ENCODE results near the gene WNK1. TPM values are rescaled to one million over a fixed set of nuclear protein-coding genes. Genes with fewer than 3 reads are reported as not detected.

WNK1 gene
- total and polyA plus RNA-seq, 7 experiments from 2014 or later = 22.9 to 200 (median 164) TPM

DNA sequence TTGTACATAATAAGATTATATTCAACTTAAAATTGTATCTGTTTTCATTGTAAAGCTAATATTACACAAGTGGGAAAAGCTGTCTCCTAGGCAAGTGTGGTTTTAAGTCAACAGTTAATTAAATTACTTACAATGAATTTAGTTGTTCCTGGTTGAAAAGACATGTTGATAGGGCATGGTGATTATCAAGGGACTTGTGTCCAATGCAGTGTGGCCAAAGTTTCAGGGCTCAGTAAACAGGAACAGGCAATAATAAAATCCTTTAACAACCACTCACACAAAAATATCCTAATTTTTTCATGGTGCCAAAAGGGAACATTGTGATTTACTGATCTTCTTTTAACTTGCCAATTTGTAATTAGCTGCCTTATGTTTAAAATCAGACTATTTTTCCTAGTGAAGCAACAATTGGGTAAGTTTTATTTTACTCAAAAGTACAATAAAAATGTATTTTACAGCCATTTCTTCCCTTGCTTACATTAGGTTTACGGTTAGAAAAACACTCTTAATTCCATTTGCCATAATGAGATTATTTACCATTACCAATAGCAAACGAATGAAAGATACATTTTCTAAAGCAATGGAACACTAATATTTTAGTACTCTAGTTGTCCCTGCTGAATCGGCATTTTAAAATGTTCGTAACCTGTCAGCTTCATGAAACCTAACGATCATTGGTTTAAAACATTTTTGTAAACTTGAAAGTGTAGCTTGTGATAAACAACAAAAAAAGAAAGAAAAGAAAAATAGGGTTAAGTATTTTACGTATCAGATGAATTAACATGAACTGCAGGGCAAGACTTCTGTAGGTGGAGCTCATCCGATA is 1.8 kb upstream of the WNK1 start:
- H3K4me1 Mint-ChIP-seq = peaks cover 6 to 14% (median 11%) of the 10 kb centered on the region in 7 donors
- intact Hi-C loops (cut with micrococcal nuclease) = loop anchor here (1.0 to 5.0 kb wide), 17 partner anchors 21 to 842 kb away; partner anchors contain the start of genes CCDC77 (in 1 of the 2), FBXL14 (in 1 of the 2) and KDM5A (in 1 of the 2)
- peaks cover 0 to 13% (median 0%) of the 10 kb centered on the region in 5 donors for H3K36me3 Mint-ChIP-seq
- Histone ChIP-seq H3K9me3 (ENCODE audit: control insufficient read depth in 2 of 3, low read length in 3 of 3) (no peaks in the 10 kb centered on the region), H3K27ac (ENCODE audit: low read depth, low read length) (peak overlapping the region; percentile 98), H3K27me3 (ENCODE audit: control insufficient read depth in 2 of 2, insufficient read depth in 2 of 2, low read length in 2 of 2) (no peaks in the 10 kb centered on the region), H3K36me3 (ENCODE audit: control insufficient read depth in 2 of 3, insufficient read depth in 3 of 3, low read length in 3 of 3) (peaks cover 0 to 11% (median 0%) of the 10 kb centered on the region in 3 experiments), H3K4me1 (ENCODE audit: control insufficient read depth in 2 of 2, insufficient read depth in 2 of 2, low read length in 2 of 2) (peaks cover 18 to 22% of the 10 kb centered on the region in 2 donors), H3K4me3 (ENCODE audit: low read length) (peak overlapping the region; percentile 71)
- ATAC-seq (no peak), DNase-seq (no peak)
- H3K4me3 Mint-ChIP-seq = peak overlapping the region in 1 of 10 donors; percentile 37
- no peaks in the 10 kb centered on the region for H3K9me3 Mint-ChIP-seq
- H3K27me3 Mint-ChIP-seq = no peaks in the 10 kb centered on the region
- CTCF ChIA-PET = interaction anchor here (0.6 to 4.3 kb wide), 34 partner anchors 9 to 309 kb away, joined by 3 to 70 read pairs (median 6); partner anchors contain the start of genes NINJ2 and RAD52
- POLR2A ChIA-PET = interaction anchor here (0.5 to 6.3 kb wide), 27 partner anchors 8 to 187 kb away, joined by 3 to 153 read pairs (median 7); no protein-coding TSS in a partner anchor
- no peak overlapping the region for H3K27ac Mint-ChIP-seq

DNA sequence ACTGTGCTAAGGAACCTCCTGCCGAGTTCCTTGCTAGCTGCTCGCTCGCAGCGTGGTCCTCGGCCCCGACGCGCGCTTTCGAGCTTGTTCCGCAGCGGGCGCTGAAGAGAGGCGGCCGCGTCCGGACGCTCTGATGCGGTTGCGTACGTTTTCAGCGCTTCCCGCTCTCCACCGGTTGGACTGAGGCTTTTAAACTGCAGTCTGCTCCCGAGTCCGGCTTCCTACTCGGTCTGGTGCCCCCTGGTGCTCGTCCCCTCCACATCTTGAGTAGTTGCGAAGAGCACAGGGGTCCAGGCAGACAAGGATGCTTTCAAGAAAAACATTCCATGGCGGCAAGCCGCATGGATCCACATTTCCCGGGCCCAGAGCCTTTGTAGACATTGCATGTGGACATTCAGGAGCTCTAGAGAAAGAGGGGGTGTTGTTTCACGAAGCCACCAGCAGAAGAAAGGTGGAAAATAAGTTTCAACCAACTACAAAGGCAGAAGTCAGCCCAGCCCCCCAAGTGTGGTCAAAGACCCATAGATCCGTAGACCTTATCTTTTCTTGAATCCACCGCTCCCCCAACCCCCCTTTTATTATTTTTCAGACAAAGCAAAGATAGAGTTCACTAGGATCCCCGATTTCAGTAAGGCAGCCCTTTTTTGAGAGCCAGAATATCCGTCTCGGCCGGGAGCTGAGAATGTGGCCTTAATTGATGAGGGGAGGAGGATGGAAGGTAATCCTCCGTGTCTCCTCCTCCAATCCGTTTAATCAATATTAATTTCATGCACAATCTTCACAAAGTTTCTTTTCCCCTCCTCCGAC is 984 bp upstream of the WNK1 start:
- intact Hi-C loops (cut with micrococcal nuclease) = loop anchor here (1.0 to 5.0 kb wide), 17 partner anchors 22 to 841 kb away; partner anchors contain the start of genes CCDC77 (in 1 of the 2), FBXL14 (in 1 of the 2) and KDM5A (in 1 of the 2)

DNA sequence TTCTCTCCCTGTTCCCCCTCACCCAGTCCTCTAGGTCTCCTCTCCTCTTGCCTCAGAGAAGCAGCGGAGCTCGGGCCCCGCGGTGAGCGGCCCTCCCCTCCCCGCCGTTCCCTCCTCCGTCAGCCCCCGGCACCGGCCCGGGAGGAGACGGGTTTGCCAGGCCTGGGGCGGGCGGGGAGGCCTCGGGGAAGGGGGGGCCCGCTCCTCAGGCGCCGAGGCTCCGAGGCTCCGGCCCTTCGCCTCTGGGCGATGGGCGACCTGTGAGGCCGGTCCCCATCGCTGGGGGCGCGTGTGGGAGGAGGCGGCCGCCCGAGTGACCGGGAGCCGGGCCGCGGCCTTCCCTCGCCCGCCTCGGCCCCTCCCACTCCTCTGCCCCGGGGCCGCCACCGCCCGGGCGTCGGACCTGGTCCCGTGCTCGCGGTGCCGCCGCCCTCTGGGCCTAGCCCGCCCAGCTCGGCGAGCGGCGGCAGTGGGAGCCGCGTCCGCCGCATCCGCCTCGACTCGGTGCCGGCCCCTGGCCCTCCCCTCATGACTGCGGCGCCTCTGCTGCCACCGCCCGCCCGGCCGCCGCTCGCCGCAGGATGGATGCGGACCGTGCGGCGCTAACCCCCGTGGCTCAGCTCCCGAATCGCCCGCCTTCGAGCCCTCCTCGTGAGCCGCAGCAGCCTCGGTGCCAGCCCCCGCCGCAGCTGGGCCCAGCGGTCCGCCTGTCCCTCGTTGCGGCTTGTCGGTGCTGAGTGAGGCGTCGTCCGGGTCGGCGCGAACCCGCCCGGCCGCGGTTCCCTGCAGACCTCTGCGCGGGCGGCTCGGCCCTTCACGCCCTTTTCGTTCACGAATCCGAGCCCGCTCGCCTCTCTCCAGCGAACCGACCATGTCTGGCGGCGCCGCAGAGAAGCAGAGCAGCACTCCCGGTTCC is 574 bp downstream of the WNK1 start:
- peak overlapping the region; percentile 69 for H3K4me3 ChIP-seq (ENCODE audit: low read length)
- Mint-ChIP-seq H3K4me3 (peak overlapping the region in 9 of 10 donors; percentile 92 to 98 (median 94)), H3K9me3 (no peaks in the 10 kb centered on the region), H3K4me1 (peaks cover 21 to 35% (median 28%) of the 10 kb centered on the region in 7 donors), H3K27me3 (no peaks in the 10 kb centered on the region), H3K36me3 (peaks cover 0 to 21% (median 0%) of the 10 kb centered on the region in 5 donors), H3K27ac (peak overlapping the region; percentile 55 to 95 (median 91))
- peak overlapping the region; percentile 98 for H3K27ac ChIP-seq (ENCODE audit: low read depth, low read length)
- ATAC-seq (peak; percentile 25), DNase-seq (peak; percentile 31 to 74 (median 48))
- H3K27me3 ChIP-seq (ENCODE audit: control insufficient read depth in 2 of 2, insufficient read depth in 2 of 2, low read length in 2 of 2) = no peaks in the 10 kb centered on the region
- ChIA-PET POLR2A (interaction anchor here (0.6 to 6.3 kb wide), 25 partner anchors 8 to 363 kb away, joined by 3 to 153 read pairs (median 5); partner anchors contain the start of genes KDM5A and NINJ2), CTCF (interaction anchor here (0.9 to 4.3 kb wide), 9 partner anchors 11 to 178 kb away, joined by 3 to 70 read pairs (median 5); no protein-coding TSS in a partner anchor)
- intact Hi-C loops (cut with micrococcal nuclease) = loop anchor here (1.0 to 5.0 kb wide), 9 partner anchors 79 to 841 kb away; partner anchors contain the start of genes ERC1 (in 2 of the 2), FBXL14 (in 2 of the 2), RAD52 (in 2 of the 2) and CCDC77 (in 1 of the 2)
- peaks cover 21 to 35% of the 10 kb centered on the region in 2 donors for H3K4me1 ChIP-seq (ENCODE audit: control insufficient read depth in 2 of 2, insufficient read depth in 2 of 2, low read length in 2 of 2)
- peaks cover 0 to 11% (median 0%) of the 10 kb centered on the region in 3 experiments for H3K36me3 ChIP-seq (ENCODE audit: control insufficient read depth in 2 of 3, insufficient read depth in 3 of 3, low read length in 3 of 3)
- H3K9me3 ChIP-seq (ENCODE audit: control insufficient read depth in 2 of 3, low read length in 3 of 3) = no peaks in the 10 kb centered on the region

More for the DNA sequence above, 984 bp upstream of the WNK1 start:
- Histone ChIP-seq H3K27ac (ENCODE audit: low read depth, low read length) (peak overlapping the region; percentile 98), H3K27me3 (ENCODE audit: control insufficient read depth in 2 of 2, insufficient read depth in 2 of 2, low read length in 2 of 2) (no peaks in the 10 kb centered on the region), H3K4me3 (ENCODE audit: low read length) (peak overlapping the region; percentile 71), H3K4me1 (ENCODE audit: control insufficient read depth in 2 of 2, insufficient read depth in 2 of 2, low read length in 2 of 2) (peaks cover 18 to 29% of the 10 kb centered on the region in 2 donors), H3K36me3 (ENCODE audit: control insufficient read depth in 2 of 3, insufficient read depth in 3 of 3, low read length in 3 of 3) (peaks cover 0 to 11% (median 0%) of the 10 kb centered on the region in 3 experiments), H3K9me3 (ENCODE audit: control insufficient read depth in 2 of 3, low read length in 3 of 3) (no peaks in the 10 kb centered on the region)
- H3K27me3 Mint-ChIP-seq = no peaks in the 10 kb centered on the region
- POLR2A ChIA-PET = interaction anchor here (0.5 to 6.3 kb wide), 37 partner anchors 9 to 199 kb away, joined by 3 to 153 read pairs (median 5); partner anchors contain the start of gene NINJ2
- no peaks in the 10 kb centered on the region for H3K9me3 Mint-ChIP-seq
- peaks cover 0 to 18% (median 0%) of the 10 kb centered on the region in 5 donors for H3K36me3 Mint-ChIP-seq
- CTCF ChIA-PET = interaction anchor here (0.6 to 4.3 kb wide), 39 partner anchors 9 to 310 kb away, joined by 3 to 70 read pairs (median 5); partner anchors contain the start of genes NINJ2 and RAD52
- H3K4me1 Mint-ChIP-seq = peaks cover 12 to 21% (median 15%) of the 10 kb centered on the region in 7 donors
- no peak overlapping the region for H3K27ac Mint-ChIP-seq
- H3K4me3 Mint-ChIP-seq = no peak overlapping the region
- ATAC-seq (peak; percentile 46), DNase-seq (peak; percentile 52 to 84 (median 75))

DNA sequence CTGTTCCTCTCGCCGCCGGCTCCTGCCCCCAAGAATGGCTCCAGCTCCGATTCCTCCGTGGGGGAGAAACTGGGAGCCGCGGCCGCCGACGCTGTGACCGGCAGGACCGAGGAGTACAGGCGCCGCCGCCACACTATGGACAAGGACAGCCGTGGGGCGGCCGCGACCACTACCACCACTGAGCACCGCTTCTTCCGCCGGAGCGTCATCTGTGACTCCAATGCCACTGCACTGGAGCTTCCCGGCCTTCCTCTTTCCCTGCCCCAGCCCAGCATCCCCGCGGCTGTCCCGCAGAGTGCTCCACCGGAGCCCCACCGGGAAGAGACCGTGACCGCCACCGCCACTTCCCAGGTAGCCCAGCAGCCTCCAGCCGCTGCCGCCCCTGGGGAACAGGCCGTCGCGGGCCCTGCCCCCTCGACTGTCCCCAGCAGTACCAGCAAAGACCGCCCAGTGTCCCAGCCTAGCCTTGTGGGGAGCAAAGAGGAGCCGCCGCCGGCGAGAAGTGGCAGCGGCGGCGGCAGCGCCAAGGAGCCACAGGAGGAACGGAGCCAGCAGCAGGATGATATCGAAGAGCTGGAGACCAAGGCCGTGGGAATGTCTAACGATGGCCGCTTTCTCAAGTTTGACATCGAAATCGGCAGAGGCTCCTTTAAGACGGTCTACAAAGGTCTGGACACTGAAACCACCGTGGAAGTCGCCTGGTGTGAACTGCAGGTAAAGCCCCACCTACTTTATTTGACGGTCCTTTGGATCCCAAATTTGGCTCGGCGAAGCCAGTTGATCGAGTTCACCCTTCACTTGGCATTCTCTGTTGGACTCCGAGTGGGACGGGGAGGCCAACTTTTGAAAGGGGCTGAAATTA is 1.5 kb downstream of the WNK1 start:
- no peaks in the 10 kb centered on the region for H3K27me3 Mint-ChIP-seq
- H3K36me3 ChIP-seq (ENCODE audit: control insufficient read depth in 2 of 3, insufficient read depth in 3 of 3, low read length in 3 of 3) = peaks cover 0 to 11% (median 0%) of the 10 kb centered on the region in 3 experiments
- H3K4me3 ChIP-seq (ENCODE audit: low read length) = peak overlapping the region; percentile 69
- CTCF ChIA-PET = interaction anchor here (1.0 to 4.3 kb wide), 8 partner anchors 11 to 178 kb away, joined by 3 to 70 read pairs (median 4); no protein-coding TSS in a partner anchor
- no peaks in the 10 kb centered on the region for H3K27me3 ChIP-seq (ENCODE audit: control insufficient read depth in 2 of 2, insufficient read depth in 2 of 2, low read length in 2 of 2)
- peak; percentile 23 to 61 (median 34) for DNase-seq
- H3K4me1 Mint-ChIP-seq = peaks cover 28 to 42% (median 30%) of the 10 kb centered on the region in 7 donors
- POLR2A ChIA-PET = interaction anchor here (0.8 to 6.3 kb wide), 17 partner anchors 7 to 184 kb away, joined by 3 to 153 read pairs (median 4); no protein-coding TSS in a partner anchor
- peaks cover 0 to 25% (median 4%) of the 10 kb centered on the region in 5 donors for H3K36me3 Mint-ChIP-seq
- H3K9me3 Mint-ChIP-seq = no peaks in the 10 kb centered on the region
- peak overlapping the region; percentile 98 for H3K27ac ChIP-seq (ENCODE audit: low read depth, low read length)
- intact Hi-C loops (cut with micrococcal nuclease) = loop anchor here in 1 of 2 donors (2.0 to 5.0 kb wide), 3 partner anchors 61 to 838 kb away; partner anchors contain the start of genes ERC1 and FBXL14
- H3K4me3 Mint-ChIP-seq = peak overlapping the region in 9 of 10 donors; percentile 92 to 98 (median 94)
- H3K9me3 ChIP-seq (ENCODE audit: control insufficient read depth in 2 of 3, low read length in 3 of 3) = no peaks in the 10 kb centered on the region
- ATAC-seq = no peak
- peak overlapping the region; percentile 74 to 95 (median 91) for H3K27ac Mint-ChIP-seq
- H3K4me1 ChIP-seq (ENCODE audit: control insufficient read depth in 2 of 2, insufficient read depth in 2 of 2, low read length in 2 of 2) = peaks cover 25 to 35% of the 10 kb centered on the region in 2 donors
